GM18499 (cell line): ENCODE measurements around the gene EEF2KMT.
"Not testable (repeated sequence)": the region's sequence is repeated elsewhere in the genome, so short reads cannot be mapped to it uniquely, and the experiment has no call there.

Experiments used
- ATAC-seq: cut with Tn5 transposase; IDR thresholded peaks from one replicate; pipeline ENCODE4 v1.9.1; 2021; ENCODE audit warnings: moderate number of reproducible peaks; ENCODE audit not compliant: insufficient read depth, unreplicated experiment

EEF2KMT gene

DNA sequence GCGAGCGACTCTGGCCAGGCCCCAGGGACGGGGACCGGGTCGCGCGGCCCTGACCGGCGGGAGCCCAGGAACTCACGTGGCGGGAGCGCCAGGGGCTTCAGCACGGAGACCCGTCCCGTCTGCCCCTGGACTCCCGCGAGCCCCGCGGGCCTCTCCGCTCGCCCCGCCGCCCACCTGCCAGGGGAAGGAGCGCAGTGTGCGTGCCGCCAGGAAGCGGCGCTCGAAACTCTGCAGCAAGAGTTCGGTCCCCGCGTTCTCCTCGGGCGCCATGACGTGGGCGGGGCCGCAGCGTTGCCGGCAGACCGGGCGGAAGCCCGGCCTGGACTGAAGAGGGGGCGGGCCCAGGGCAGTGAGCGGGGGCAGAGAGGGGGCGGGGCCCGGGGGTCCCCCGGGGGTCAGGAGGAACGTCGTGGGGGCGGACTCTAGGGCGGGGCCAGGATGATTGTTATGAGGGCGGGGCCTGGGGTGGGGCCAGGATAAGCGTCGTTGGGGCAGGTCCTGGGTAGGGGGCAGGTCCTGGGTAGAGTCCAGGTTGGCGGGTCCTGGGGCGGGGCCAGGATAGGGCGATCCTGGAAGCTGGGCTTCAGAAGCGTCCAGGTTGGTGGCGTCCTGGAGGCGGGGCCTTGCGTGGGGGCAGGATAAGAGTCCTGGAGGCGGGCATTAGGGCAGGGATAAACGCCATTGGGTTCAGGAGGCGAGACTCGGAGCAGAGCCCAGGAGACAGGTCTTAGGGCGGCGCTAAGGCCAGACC, at the start of gene EEF2KMT:
Gene EEF2KMT (minus strand): TSS at position 326 of the 751 bp plus-strand sequence. CDS start 56 bp downstream, at position 270.
- not testable (repeated sequence) for ATAC-seq

DNA sequence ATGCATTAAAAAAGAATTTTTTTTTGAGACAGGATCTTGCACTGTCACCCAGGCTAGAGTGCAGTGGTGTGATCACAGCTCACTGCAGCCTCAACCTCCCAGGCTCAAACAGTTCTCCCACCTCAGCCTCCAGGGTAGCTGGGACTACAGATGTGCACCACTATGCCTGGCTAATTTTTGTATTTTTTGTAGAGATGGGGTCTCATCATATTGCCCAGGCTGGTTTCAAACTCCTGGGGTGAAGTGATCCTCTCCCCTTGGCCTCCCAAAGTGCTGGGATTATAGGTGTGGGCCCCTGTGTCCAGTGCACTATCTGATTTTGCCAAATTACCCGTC, 47.0 kb upstream of the EEF2KMT start:
- not testable (repeated sequence) for ATAC-seq

GRCh38 chr16:5143761-5144620, 46.4 kb upstream of the EEF2KMT start:
- ATAC-seq: no peak

- not testable (repeated sequence) for ATAC-seq
These were observed 42.6 kb upstream of the EEF2KMT start for GRCh38 chr16:5140151-5140550.

DNA sequence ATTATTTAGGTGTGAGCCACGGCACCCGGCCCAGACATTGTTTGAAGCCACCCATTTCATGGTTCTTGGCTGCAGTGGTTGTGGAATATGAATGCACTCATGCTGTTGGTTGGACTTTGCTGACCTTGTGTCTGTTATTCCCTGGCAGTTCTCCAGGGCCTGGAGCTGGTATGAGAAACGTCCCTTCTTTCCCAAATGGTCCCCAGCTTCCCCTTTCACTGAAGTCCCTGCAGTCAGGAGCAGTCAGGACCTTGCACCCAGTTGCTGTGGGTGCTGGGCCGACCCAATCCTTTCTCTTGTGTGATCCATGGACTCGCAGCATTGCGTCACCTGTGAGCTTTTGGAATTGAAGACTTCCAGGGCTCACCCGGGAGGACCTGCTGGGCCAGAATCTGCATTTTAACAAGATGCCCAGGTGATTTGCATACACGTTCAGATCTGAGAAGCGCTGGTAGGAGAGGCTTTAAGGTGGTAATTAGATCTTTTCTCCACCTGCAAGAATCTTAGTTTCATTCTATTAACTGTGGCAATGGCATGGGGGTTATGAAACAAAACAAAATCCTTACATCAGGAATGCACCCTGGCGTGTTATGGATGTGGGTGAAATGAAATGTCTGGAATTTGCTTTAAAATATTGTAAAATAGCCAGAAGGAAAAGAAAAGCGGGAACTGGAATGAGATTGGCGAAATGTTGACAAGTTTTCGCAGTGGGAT, 37.3 kb upstream of the EEF2KMT start:
- ATAC-seq: not testable (repeated sequence)

- ATAC-seq: not testable (repeated sequence)
These were observed 35.5 kb upstream of the EEF2KMT start for GRCh38 chr16:5132915-5133600.

DNA sequence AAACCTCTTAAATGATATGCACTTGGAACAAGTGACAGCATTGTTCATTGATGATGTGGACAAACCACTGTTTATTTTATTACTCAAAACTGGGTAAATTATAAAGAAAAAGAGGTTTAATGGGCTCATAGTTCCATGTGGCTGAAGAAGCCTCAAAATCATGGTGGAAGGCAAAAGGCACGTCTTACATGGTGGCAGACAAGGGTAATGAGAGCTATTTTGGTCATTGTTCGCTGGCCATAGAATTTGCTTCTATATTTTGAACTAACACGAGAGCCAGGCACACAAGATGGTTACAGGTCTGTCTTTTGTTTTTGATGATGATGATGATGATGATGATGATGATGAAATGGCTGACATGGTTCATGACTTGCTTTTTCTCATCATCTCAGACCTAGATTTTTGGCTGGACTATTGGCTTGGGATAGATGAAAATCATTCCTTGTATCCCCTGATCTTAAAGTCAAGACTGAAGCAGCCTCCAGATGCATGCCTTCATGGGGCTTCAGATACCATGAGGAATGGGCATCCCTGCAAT, 33.9 kb upstream of the EEF2KMT start:
- ATAC-seq: not testable (repeated sequence)

DNA sequence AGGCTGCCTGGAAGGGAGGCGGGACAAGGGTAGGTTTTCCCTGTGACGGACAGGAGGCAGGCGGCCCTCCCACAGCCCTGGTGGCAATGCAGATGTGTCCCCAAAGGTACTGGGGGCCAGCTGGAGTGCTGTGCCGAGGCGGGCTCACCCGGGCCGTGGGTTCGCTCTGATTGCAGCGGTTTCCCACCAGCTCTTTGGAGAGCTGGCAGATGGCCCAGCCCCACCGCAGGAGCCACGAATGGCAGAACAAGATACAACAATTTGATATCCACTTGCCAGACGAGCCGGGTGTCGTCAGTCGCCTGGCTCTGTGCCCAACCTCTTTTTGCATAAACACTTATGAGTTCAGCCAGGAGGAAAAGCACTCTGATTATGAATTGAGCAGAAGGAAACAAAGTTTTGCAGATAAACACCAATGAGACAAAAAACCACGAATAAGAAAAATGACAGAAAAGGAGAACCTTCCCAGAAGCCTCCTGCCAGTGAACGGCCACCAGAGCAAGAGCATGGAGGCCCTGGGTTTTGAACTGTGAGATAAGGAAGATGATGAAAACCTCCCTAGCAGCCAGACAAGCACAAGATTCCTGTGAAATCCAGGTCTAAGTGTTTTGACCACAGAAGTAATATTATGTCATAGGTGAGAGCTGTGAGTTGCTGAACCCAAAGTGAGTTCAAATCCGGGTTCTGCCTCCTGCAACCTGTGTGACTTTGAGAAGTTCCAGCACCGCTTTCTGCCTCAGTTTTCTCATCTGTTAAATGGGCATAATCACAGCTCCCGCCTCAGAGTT, 19.9 kb upstream of the EEF2KMT start:
- ATAC-seq: not testable (repeated sequence)

DNA sequence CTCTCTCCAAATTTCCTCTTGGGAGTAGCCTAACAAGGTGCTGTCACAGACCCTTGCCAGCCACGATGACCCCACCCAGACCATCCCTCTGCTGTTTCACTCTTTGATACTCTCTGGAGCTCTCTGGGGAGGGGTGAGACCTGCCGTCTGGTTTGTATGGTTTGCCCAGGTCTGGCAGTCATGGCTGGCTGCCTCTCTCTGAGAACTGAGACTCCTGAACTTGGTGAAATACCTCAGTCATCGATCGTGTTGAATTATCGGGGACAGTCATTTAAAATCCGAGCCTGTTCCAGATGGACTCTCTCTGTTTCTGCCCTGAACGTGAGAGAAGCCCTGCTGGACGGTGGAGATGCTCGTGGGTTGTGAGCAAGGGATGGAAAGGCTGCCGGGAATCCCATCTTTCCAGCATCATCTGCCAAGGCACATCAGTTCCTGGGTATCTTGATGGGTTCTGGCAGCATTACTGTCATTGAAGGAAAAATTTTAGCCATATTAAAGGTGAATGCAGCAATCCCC, 19.2 kb upstream of the EEF2KMT start:
- not testable (repeated sequence) for ATAC-seq

DNA sequence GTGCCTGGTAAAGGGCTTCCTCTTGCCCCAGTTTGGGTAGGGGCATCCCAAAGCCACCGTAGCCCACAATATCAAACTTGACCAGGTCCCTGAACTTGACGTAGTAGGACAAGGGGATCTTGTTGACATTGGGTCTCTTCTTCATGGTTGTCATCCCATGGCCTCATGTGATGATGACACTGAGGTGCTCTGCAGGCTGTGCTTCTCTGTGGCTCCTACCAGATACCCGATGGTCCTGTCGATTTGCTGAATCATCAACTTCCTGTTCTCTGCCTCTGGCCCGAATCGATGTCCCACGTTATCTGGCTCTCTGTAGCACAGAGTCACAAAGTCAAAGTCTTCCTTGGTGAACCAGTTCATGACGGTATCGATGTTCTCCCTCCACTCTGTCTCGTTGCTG, 13.3 kb upstream of the EEF2KMT start:
- not testable (repeated sequence) for ATAC-seq

DNA sequence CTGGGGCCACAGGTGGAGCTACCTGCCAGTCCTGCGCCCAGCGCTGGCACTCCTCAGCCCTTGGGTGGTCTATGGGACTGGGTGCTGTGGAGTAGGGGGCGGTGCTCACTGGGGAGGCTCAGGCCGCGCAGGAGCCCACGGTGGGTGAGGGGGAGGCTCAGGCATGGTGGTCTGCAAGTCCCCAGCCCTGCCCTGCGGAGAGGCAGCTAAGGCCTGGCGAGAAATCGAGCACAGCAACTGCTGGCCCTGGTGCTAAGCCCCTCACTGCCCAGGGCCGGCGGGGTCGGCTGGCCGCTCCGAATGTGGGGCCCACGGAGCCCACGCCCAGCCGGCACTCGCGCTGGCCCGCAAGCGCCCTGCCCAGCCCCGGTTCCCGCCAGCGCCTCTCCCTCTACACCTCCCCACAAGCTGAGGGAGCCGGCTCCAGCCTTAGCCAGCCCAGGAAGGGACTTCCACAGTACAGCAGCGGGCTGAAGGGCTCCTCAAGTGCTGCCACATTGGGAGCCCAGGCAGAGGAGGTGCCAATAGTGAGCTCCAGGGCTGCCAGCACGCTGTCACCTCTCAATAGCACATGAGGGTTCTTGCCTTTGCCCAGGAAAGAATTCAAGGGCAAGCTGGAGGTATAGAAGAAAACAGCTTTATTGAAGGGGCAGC, 11.0 kb upstream of the EEF2KMT start:
- ATAC-seq: no peak

DNA sequence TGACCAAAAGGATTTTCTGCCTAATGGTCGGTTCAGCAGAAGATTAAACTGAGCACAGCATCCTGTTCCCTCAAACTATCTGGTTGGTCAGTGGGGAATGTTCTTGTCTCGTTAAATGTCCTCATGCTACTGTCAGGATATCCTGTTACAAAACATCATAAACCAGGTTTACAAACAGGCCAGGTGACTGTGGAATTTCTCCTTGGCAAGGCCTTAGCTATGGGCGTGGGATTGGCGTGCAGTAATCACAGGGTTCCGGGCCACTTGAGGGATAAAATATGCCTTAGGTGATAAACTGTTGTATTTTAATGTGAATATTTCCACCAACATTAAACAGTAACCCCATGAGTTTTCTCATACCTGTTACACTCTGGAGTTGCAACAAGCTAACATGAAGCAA, 7.4 kb upstream of the EEF2KMT start:
- ATAC-seq: not testable (repeated sequence)

DNA sequence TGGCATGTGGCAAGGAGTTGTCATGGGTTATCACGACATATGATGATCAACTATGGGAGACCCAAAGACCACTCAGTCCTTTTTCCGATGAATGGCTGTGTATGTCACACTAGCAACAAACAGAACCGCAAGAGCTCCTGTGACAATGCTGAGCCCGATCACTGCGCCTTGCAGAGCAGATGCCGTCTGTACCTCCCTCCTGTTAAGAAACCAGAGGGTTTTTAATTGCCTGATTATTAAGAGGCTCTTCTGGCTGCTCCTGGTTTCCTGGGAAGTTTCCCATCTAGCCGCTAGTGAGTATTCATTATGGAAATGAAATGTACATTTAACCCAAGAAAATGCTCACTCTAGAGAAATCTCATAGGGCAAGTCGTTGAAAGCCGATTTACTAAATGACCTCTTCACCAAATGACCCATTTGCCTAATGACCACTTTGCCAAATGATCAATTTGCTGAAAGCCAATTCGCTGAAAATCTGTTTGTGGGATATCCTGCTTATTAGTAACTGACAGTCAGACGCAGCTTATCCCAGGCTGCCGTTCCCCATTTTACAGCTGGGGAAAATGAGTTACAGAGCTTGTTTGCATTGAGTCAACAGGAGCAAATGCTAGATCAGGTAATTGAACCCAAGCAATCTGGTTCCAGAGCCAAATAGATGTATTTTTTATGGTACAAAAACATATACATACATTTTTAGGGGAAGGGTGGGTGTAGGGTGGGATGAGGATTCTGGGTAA, 5.9 kb upstream of the EEF2KMT start:
- ATAC-seq: not testable (repeated sequence)

GRCh38 chr16:5099174-5099573, 1.6 kb upstream of the EEF2KMT start:
- not testable (repeated sequence) for ATAC-seq

GRCh38 chr16:5098221-5099159, 895 bp upstream of the EEF2KMT start:
- ATAC-seq: not testable (repeated sequence)

- ATAC-seq: not testable (repeated sequence)
These were observed 530 bp downstream of the EEF2KMT start for GRCh38 chr16:5097061-5097469.
